ENCODE results near the gene XYLT1. TPM values are rescaled to one million over a fixed set of nuclear protein-coding genes. Genes with fewer than 3 reads are reported as not detected.

XYLT1 gene
- total RNA-seq, 1 experiment from 2014 or later: not detected

DNA sequence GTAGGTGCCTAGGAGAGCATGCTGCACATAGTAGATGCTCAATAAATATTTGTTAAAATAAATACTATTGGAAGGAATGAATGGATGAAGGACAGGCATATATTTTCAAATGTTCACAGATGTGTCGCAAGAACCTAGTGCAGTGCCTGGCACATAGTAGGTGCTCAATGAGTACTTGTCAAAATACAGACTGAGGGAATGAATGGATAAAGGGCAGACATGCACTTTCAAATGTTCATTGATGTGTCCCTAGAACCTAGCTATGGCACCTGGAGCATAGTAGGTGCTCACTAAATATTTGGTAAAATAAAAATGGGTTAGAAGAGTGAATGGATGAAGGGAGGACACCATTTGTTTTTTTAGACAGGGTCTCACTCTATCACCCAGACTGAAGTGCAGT is 26.1 kb downstream of the XYLT1 start:
- BruUV-seq (replicated peaks): no TSS peak
- POLR2A ChIA-PET (ENCODE audit: unreplicated experiment): no interaction called here

DNA sequence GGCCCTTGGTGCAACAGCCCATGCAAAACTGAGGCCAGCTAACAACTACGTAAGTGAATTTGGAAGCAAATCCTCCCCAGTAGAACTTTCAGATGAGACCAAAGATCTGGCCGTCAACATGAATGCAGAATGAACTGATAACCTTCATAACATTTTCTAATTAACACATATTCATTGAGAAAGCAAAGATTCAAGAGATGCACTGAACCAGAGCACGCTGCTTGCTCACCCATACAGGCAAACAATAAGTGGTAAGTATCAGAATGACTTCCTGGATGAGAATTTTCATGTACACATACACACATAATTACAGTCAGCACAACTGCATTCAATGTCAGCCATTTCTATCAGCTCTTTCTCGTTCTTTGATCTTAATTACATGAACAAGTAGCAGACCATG is 30.6 kb downstream of the XYLT1 start:
- Histone ChIP-seq H3K27me3 (ENCODE audit: low read length) (no peaks in the 10 kb centered on the region), H3K4me3 (ENCODE audit: low read length) (no peak overlapping the region), H3K4me1 (ENCODE audit: insufficient read depth, low read length) (no peaks in the 10 kb centered on the region), H3F3A (ENCODE audit: low read length, unreplicated experiment) (no peaks in the 10 kb centered on the region), H3K27ac (ENCODE audit: low read length) (no peak overlapping the region), H3K9ac (ENCODE audit: low read length) (no peak overlapping the region), H2AFZ (ENCODE audit: low read length) (no peak overlapping the region), H4K20me1 (ENCODE audit: low read length) (no peaks in the 10 kb centered on the region), H3K9me3 (ENCODE audit: low read length) (no peaks in the 10 kb centered on the region), H3K9me2 (replicated peaks; ENCODE audit: low read length) (no peaks in the 10 kb centered on the region), H3K4me2 (ENCODE audit: low read length) (no peak overlapping the region), H3K79me2 (ENCODE audit: low read length) (no peaks in the 10 kb centered on the region), H3K36me3 (ENCODE audit: low read depth, low read length) (no peaks in the 10 kb centered on the region)
- CTCF ChIA-PET: no interaction called here
- POLR2A ChIA-PET (ENCODE audit: unreplicated experiment): no interaction called here
- ATAC-seq: no peak
- intact Hi-C loops (cut with micrococcal nuclease): no loop called here
- BruUV-seq (replicated peaks): no TSS peak
- TF ChIP-seq EZH2 (IDR thresholded peaks at IDR 0.05; ENCODE audit: low read length, unreplicated experiment): no peak
- no peak for TF ChIP-seq EZH2phosphoT487 (IDR thresholded peaks at IDR 0.05; ENCODE audit: borderline replicate concordance, low read length)
- TF ChIP-seq, protein P1, sequence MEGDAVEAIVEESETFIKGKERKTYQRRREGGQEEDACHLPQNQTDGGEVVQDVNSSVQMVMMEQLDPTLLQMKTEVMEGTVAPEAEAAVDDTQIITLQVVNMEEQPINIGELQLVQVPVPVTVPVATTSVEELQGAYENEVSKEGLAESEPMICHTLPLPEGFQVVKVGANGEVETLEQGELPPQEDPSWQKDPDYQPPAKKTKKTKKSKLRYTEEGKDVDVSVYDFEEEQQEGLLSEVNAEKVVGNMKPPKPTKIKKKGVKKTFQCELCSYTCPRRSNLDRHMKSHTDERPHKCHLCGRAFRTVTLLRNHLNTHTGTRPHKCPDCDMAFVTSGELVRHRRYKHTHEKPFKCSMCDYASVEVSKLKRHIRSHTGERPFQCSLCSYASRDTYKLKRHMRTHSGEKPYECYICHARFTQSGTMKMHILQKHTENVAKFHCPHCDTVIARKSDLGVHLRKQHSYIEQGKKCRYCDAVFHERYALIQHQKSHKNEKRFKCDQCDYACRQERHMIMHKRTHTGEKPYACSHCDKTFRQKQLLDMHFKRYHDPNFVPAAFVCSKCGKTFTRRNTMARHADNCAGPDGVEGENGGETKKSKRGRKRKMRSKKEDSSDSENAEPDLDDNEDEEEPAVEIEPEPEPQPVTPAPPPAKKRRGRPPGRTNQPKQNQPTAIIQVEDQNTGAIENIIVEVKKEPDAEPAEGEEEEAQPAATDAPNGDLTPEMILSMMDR (conservative IDR thresholded peaks at IDR 0.05; ENCODE audit: low read depth, low read length): no peak
- DNase-seq: no peak

More for the DNA sequence above, 26.1 kb downstream of the XYLT1 start:
- no peak for DNase-seq
- no peaks in the 10 kb centered on the region for H4K20me1 ChIP-seq (ENCODE audit: low read length)
- H3K4me3 ChIP-seq (ENCODE audit: low read length): no peak overlapping the region
- H2AFZ ChIP-seq (ENCODE audit: low read length): no peak overlapping the region
- no peak overlapping the region for H3K27ac ChIP-seq (ENCODE audit: low read length)
- intact Hi-C loops (cut with micrococcal nuclease): no loop called here
- H3K4me2 ChIP-seq (ENCODE audit: low read length): no peak overlapping the region
- TF ChIP-seq, protein P1 (conservative IDR thresholded peaks at IDR 0.05; ENCODE audit: low read depth, low read length): no peak
- TF ChIP-seq EZH2 (IDR thresholded peaks at IDR 0.05; ENCODE audit: low read length, unreplicated experiment) (no peak), EZH2phosphoT487 (IDR thresholded peaks at IDR 0.05; ENCODE audit: borderline replicate concordance, low read length) (no peak)
- no peaks in the 10 kb centered on the region for H3K36me3 ChIP-seq (ENCODE audit: low read depth, low read length)
- no peak for ATAC-seq
- no peaks in the 10 kb centered on the region for H3F3A ChIP-seq (ENCODE audit: low read length, unreplicated experiment)
- no peaks in the 10 kb centered on the region for H3K9me2 ChIP-seq (replicated peaks; ENCODE audit: low read length)
- no peaks in the 10 kb centered on the region for H3K4me1 ChIP-seq (ENCODE audit: insufficient read depth, low read length)
- H3K79me2 ChIP-seq (ENCODE audit: low read length): no peaks in the 10 kb centered on the region
- no peaks in the 10 kb centered on the region for H3K9me3 ChIP-seq (ENCODE audit: low read length)
- CTCF ChIA-PET: no interaction called here
- no peak overlapping the region for H3K9ac ChIP-seq (ENCODE audit: low read length)
- no peaks in the 10 kb centered on the region for H3K27me3 ChIP-seq (ENCODE audit: low read length)

DNA sequence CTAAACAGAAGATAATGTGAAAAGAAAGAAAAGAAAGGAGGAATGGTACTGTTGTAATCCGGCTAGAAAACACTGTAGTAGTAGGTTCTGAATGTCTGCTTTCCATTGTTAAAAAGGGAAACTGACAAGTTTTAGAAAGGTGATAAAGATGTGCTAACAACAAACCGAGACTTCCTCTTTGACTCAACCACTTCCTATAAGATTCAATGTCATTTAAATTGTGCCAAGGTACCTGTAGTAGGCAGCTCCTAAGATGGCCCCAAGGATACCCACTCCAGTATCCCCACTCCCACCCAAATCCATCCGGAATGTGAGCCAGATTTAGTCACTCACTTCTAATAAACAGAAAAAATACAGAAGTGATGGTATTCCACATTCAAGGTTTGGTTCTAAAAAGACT is 31.2 kb downstream of the XYLT1 start:
- no peaks in the 10 kb centered on the region for H4K20me1 ChIP-seq (ENCODE audit: low read length)
- no peaks in the 10 kb centered on the region for H3K9me3 ChIP-seq (ENCODE audit: low read length)
- no peak overlapping the region for H3K9ac ChIP-seq (ENCODE audit: low read length)
- TF ChIP-seq EZH2 (IDR thresholded peaks at IDR 0.05; ENCODE audit: low read length, unreplicated experiment): no peak
- no peak for TF ChIP-seq EZH2phosphoT487 (IDR thresholded peaks at IDR 0.05; ENCODE audit: borderline replicate concordance, low read length)
- TF ChIP-seq, protein P1 (conservative IDR thresholded peaks at IDR 0.05; ENCODE audit: low read depth, low read length): no peak
- H3K27ac ChIP-seq (ENCODE audit: low read length): no peak overlapping the region
- no peak for ATAC-seq
- no peak overlapping the region for H2AFZ ChIP-seq (ENCODE audit: low read length)
- BruUV-seq (replicated peaks): no TSS peak
- H3K36me3 ChIP-seq (ENCODE audit: low read depth, low read length): no peaks in the 10 kb centered on the region
- H3K4me3 ChIP-seq (ENCODE audit: low read length): no peak overlapping the region
- no peak overlapping the region for H3K4me2 ChIP-seq (ENCODE audit: low read length)
- H3K4me1 ChIP-seq (ENCODE audit: insufficient read depth, low read length): no peaks in the 10 kb centered on the region
- ChIA-PET POLR2A (ENCODE audit: unreplicated experiment) (no interaction called here), CTCF (no interaction called here)
- no peaks in the 10 kb centered on the region for H3F3A ChIP-seq (ENCODE audit: low read length, unreplicated experiment)
- no peak for DNase-seq
- no peaks in the 10 kb centered on the region for H3K79me2 ChIP-seq (ENCODE audit: low read length)
- intact Hi-C loops (cut with micrococcal nuclease): no loop called here
- H3K27me3 ChIP-seq (ENCODE audit: low read length): no peaks in the 10 kb centered on the region
- no peaks in the 10 kb centered on the region for H3K9me2 ChIP-seq (replicated peaks; ENCODE audit: low read length)
